Hepatocyte (in vitro differentiated cells): Measurements from ENCODE around the gene LILRA2. TPM values are rescaled to one million over a fixed set of nuclear protein-coding genes. Genes with fewer than 3 reads are reported as not detected.
"Not testable (repeated sequence)": the region's sequence is repeated elsewhere in the genome, so short reads cannot be mapped to it uniquely, and the experiment has no call there.

ENCODE experiments used
- DNase-seq: peaks from one replicate; pipeline ENCODE4 v3.0.0-alpha.2; 2016; ENCODE audit warnings: low spot score
- H2AFZ ChIP-seq: fragments of 200-600 bp; sonication (generic); 2 replicates; pipeline ENCODE4 v1.6.0; 2016; ENCODE audit warnings: antibody characterized with exemption, mild to moderate bottlenecking
- H3K27ac ChIP-seq: fragments of 200-600 bp; sonication (generic); 2 replicates; pipeline ENCODE4 v1.5.1; 2016; ENCODE audit warnings: mild to moderate bottlenecking
- H3K27me3 ChIP-seq: fragments of 200-600 bp; sonication (generic); 2 replicates; pipeline ENCODE4 v1.6.1; 2016
- H3K36me3 ChIP-seq: fragments of 200-600 bp; sonication (generic); replicated peaks from 2 replicates; pipeline ENCODE4 v1.5.1; 2016; ENCODE audit warnings: low read depth; ENCODE audit not compliant: insufficient read depth
- H3K4me1 ChIP-seq: fragments of 200-600 bp; sonication (generic); 2 replicates; pipeline ENCODE4 v1.5.1; 2016; ENCODE audit warnings: mild to moderate bottlenecking, moderate library complexity; ENCODE audit not compliant: insufficient read depth
- H3K4me2 ChIP-seq: fragments of 200-600 bp; sonication (generic); 2 replicates; pipeline ENCODE4 v1.6.0; 2016
- H3K4me3 ChIP-seq: fragments of 200-600 bp; sonication (generic); 2 replicates; pipeline ENCODE4 v1.5.1; 2016; ENCODE audit warnings: mild to moderate bottlenecking
- H3K79me2 ChIP-seq: fragments of 200-600 bp; sonication (generic); 2 replicates; pipeline ENCODE4 v1.6.0; 2017; ENCODE audit warnings: mild to moderate bottlenecking
- H3K9me2 ChIP-seq: fragments of 200-600 bp; sonication (generic); replicated peaks from 2 replicates; pipeline ENCODE4 v1.6.0; 2017; ENCODE audit warnings: mild to moderate bottlenecking; ENCODE audit not compliant: insufficient read depth
- H3K9me3 ChIP-seq: fragments of 200-600 bp; sonication (generic); 2 replicates; pipeline ENCODE4 v1.5.1; 2016; ENCODE audit warnings: low read depth, mild to moderate bottlenecking
- H4K20me1 ChIP-seq: fragments of 200-600 bp; sonication (generic); 2 replicates; pipeline ENCODE4 v1.6.0; 2016; ENCODE audit warnings: mild to moderate bottlenecking; ENCODE audit not compliant: insufficient read depth, poor library complexity, severe bottlenecking
- EZH2 ChIP-seq: fragments of 200-600 bp; sonication (generic); IDR thresholded peaks from 2 replicates; pipeline ENCODE4 v1.6.1; 2016; ENCODE audit warnings: antibody characterized with exemption, mild to moderate bottlenecking, borderline replicate concordance
- EZH2phosphoT487 ChIP-seq: fragments of 200-600 bp; sonication (generic); IDR thresholded peaks from one replicate; pipeline ENCODE4 v1.6.1; 2018; ENCODE audit warnings: antibody characterized with exemption, mild to moderate bottlenecking, low read depth, moderate library complexity; ENCODE audit not compliant: unreplicated experiment, severe bottlenecking
- WGBS: methylation state at CpG from one replicate; pipeline ENCODE4 v1.1.6; 2016; ENCODE audit warnings: low lambda C conversion rate; ENCODE audit errors: missing lambda C conversion rate; 5-methylcytosine and 5-hydroxymethylcytosine counted together
- polyA plus RNA-seq: library from polyadenylated mRNA; unstranded; fragments of >200 nt; fragmentation: Nextera tagmentation; extraction: Ambion mirVana; gene quantifications from 2 replicates; pipeline ENCODE4 v1.2.1, GENCODE V29; 2016
- total RNA-seq: library from RNA; depleted of rRNA; stranded (reverse); fragments of >200 nt; gene quantifications from 2 replicates; pipeline ENCODE4 v1.2.3, GENCODE V29; 2014
- TF ChIP-seq, protein P1 (sequence below): fragments of 200-600 bp; sonication (generic); IDR thresholded peaks from 2 replicates; pipeline ENCODE4 v1.5.1; 2016; ENCODE audit warnings: antibody characterized with exemption, mild to moderate bottlenecking; ENCODE audit not compliant: poor library complexity

The LILRA2 gene
- total and polyA plus RNA-seq, 2 experiments from 2014 or later, result not detected

GRCh38 chr19:54616821-54617560, 43.4 kb downstream of the LILRA2 start:
- H2AFZ ChIP-seq, result no peak overlapping the region
- H3K9me3 ChIP-seq, result peaks cover 9% of the 10 kb centered on the region
- H3K4me1 ChIP-seq, result no peaks in the 10 kb centered on the region
- H3K79me2 ChIP-seq, result no peaks in the 10 kb centered on the region
- H3K4me3 ChIP-seq, result no peak overlapping the region
- no peak overlapping the region for H3K27ac ChIP-seq
- H4K20me1 ChIP-seq, result no peaks in the 10 kb centered on the region
- H3K36me3 ChIP-seq, result no peaks in the 10 kb centered on the region
- no peak overlapping the region for H3K4me2 ChIP-seq
- no peaks in the 10 kb centered on the region for H3K9me2 ChIP-seq
- 35% methylated on average over 5 of the region's 5 CpGs for WGBS
- DNase-seq, result no peak
- no peak for TF ChIP-seq EZH2
- no peak for TF ChIP-seq EZH2phosphoT487
- TF ChIP-seq, protein P1, sequence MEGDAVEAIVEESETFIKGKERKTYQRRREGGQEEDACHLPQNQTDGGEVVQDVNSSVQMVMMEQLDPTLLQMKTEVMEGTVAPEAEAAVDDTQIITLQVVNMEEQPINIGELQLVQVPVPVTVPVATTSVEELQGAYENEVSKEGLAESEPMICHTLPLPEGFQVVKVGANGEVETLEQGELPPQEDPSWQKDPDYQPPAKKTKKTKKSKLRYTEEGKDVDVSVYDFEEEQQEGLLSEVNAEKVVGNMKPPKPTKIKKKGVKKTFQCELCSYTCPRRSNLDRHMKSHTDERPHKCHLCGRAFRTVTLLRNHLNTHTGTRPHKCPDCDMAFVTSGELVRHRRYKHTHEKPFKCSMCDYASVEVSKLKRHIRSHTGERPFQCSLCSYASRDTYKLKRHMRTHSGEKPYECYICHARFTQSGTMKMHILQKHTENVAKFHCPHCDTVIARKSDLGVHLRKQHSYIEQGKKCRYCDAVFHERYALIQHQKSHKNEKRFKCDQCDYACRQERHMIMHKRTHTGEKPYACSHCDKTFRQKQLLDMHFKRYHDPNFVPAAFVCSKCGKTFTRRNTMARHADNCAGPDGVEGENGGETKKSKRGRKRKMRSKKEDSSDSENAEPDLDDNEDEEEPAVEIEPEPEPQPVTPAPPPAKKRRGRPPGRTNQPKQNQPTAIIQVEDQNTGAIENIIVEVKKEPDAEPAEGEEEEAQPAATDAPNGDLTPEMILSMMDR, result no peak
- H3K27me3 ChIP-seq, result no peaks in the 10 kb centered on the region

DNA sequence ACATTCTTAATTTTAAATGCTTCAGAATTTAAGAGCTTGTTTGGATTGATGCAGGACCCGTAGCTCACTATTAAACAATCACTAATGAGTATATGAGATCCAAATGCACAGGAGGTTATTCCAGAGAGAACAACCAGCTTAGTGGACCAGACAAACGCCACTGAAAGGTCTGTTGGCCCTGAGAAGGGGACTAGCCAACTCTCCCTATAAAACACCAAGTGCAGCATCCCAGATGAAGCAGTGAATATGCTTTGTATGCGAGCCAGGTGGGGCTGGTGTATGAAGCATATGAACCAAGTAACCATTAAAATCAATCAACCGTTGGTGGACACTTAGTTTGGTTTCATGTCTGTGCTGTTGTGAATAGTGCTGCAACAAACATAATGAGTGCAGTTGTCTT, 46.9 kb downstream of the LILRA2 start:
- Histone ChIP-seq H3K9me2 (no peaks in the 10 kb centered on the region), H2AFZ (no peak overlapping the region), H4K20me1 (no peaks in the 10 kb centered on the region), H3K79me2 (no peaks in the 10 kb centered on the region), H3K4me2 (no peak overlapping the region), H3K4me1 (no peaks in the 10 kb centered on the region), H3K4me3 (no peak overlapping the region), H3K9me3 (peaks cover 6% of the 10 kb centered on the region), H3K27me3 (no peaks in the 10 kb centered on the region), H3K36me3 (no peaks in the 10 kb centered on the region), H3K27ac (no peak overlapping the region)
- 60% methylated on average over 4 of the region's 4 CpGs for WGBS
- no peak for DNase-seq
- TF ChIP-seq EZH2, result no peak
- TF ChIP-seq EZH2phosphoT487, result no peak
- TF ChIP-seq, protein P1, result no peak

DNA sequence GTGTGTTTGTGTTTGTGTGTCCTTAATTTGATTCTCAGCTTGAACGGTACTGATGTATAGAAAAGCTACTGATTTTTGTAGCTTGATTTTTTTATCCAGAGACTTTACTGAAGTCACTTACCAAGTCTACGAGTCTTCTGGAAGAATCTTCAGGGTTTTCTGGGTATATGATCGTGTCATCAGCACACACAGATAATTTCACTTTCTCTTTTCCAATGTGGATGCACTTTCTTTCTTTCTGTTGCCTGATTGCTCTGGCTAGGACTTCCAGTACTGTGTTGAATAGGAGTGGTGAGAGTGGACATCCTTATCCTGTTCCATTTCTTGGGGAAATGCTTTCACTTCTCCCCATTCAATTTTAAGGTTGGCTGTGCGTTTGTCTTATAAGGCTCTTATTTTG, 48.8 kb downstream of the LILRA2 start:
- H3K4me2 ChIP-seq, result no peak overlapping the region
- H3K27ac ChIP-seq, result no peak overlapping the region
- no peak for TF ChIP-seq EZH2phosphoT487
- TF ChIP-seq EZH2, result no peak
- TF ChIP-seq, protein P1, result no peak
- no peak for DNase-seq
- H3K27me3 ChIP-seq, result no peaks in the 10 kb centered on the region
- peaks cover 6% of the 10 kb centered on the region for H3K9me3 ChIP-seq
- no peak overlapping the region for H2AFZ ChIP-seq
- H3K9me2 ChIP-seq, result no peaks in the 10 kb centered on the region
- no peaks in the 10 kb centered on the region for H4K20me1 ChIP-seq
- H3K4me1 ChIP-seq, result no peaks in the 10 kb centered on the region
- no peaks in the 10 kb centered on the region for H3K36me3 ChIP-seq
- H3K4me3 ChIP-seq, result no peak overlapping the region
- WGBS, result 45% methylated on average over 4 of the region's 4 CpGs
- H3K79me2 ChIP-seq, result no peaks in the 10 kb centered on the region

- WGBS, result 81% methylated on average over 10 of the region's 10 CpGs
Observed at GRCh38 chr19:54624234-54624633, 50.6 kb downstream of the LILRA2 start.

DNA sequence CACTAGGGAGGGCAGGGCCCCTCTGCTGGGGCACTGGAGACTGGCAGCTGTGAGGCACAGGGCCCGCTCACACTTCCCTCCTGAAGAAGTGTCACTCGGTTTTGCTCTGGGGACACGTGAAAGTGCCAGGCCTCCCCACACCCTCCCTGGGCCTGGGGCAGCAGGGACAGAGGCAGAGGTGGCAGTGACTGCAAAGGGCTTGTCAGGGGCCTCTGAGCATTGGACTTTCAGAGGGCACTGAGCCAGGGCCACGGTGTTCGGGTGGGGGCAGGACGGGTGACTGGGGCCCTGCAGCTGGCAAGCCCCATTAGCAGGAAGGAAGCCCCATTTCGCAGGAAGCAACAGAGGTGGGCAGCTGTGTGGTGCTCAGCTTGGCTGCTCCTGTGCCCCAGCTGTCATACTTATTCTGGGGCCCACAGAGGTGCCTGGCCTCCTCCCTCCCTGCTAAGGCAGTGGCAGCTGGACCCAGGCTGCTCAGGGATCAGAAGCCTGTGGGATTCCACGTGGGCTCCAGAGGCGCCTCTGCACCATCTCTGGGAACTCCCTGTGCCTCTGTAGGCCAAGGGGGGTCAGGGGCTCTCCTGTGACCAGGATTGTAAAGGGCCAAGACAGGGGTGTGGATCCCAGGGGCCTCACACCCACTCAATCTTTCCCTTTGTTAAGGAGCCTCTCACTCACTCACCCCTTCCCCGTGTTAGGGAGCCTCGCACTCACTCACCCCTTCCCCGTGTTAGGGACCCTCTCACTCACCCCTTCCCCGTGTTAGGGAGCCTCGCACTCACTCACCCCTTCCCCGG, 51.5 kb downstream of the LILRA2 start:
- H3K4me1 ChIP-seq, H3K4me3 ChIP-seq, H3K36me3 ChIP-seq, H3K27me3 ChIP-seq, H3K9me3 ChIP-seq, H2AFZ ChIP-seq, H3K27ac ChIP-seq, DNase-seq, H4K20me1 ChIP-seq, H3K79me2 ChIP-seq, H3K4me2 ChIP-seq, H3K9me2 ChIP-seq: not testable (repeated sequence)
- WGBS, result 65% methylated on average over 12 of the region's 15 CpGs

More at GRCh38 chr19:54624234-54624633, 50.6 kb downstream of the LILRA2 start:
- not testable (repeated sequence) for H3K4me2 ChIP-seq, H3K36me3 ChIP-seq, H3K27ac ChIP-seq, H3K79me2 ChIP-seq, H3K4me3 ChIP-seq, H4K20me1 ChIP-seq, H3K27me3 ChIP-seq, H2AFZ ChIP-seq, H3K4me1 ChIP-seq, H3K9me3 ChIP-seq, H3K9me2 ChIP-seq, DNase-seq
